NCI-H2171 treated with DMSO at 0.1 percent for 48 hours (cell line): Measurements from ENCODE around the gene EPN1.

Experiments used
- DNase-seq: peaks from one replicate; lab custom pipeline; 2025; lab: John Stamatoyannopoulos, UW

The EPN1 gene

GRCh38 chr19:55646889-55647731 lies 27.9 kb upstream of the EPN1 start:
- DNase-seq = peak; percentile 43

GRCh38 chr19:55647732-55648584 lies 27.1 kb upstream of the EPN1 start, which contains the start of gene CCDC106:
TSS of gene CCDC106 (plus strand) at chr19:55648212. CDS start at chr19:55649047, 835 bp downstream.
- DNase-seq = peak; percentile 82

GRCh38 chr19:55648585-55649267 lies 26.3 kb upstream of the EPN1 start:
- no peak for DNase-seq

- DNase-seq = no peak
Observed at GRCh38 chr19:55649268-55650125, 25.5 kb upstream of the EPN1 start.

GRCh38 chr19:55650126-55650557 lies 24.9 kb upstream of the EPN1 start:
- no peak for DNase-seq

GRCh38 chr19:55650602-55651230 lies 24.3 kb upstream of the EPN1 start:
- DNase-seq = no peak

GRCh38 chr19:55651236-55651635 lies 23.8 kb upstream of the EPN1 start:
- no peak for DNase-seq

- DNase-seq = no peak
Observed at GRCh38 chr19:55652311-55653128, 22.5 kb upstream of the EPN1 start.

GRCh38 chr19:55653651-55654322 lies 21.2 kb upstream of the EPN1 start:
- peak; percentile 99 for DNase-seq

- DNase-seq = peak; percentile 98
Observed at GRCh38 chr19:55654323-55654867, 20.6 kb upstream of the EPN1 start.

GRCh38 chr19:55654868-55655647 lies 20.0 kb upstream of the EPN1 start, which contains the start of gene U2AF2:
TSS of gene U2AF2 (plus strand) at chr19:55655035. CDS start at chr19:55655105, 70 bp downstream.
- DNase-seq = peak; percentile 96

- no peak for DNase-seq
Observed at GRCh38 chr19:55655648-55656040, 19.4 kb upstream of the EPN1 start.

GRCh38 chr19:55656552-55656951 lies 18.5 kb upstream of the EPN1 start:
- no peak for DNase-seq

GRCh38 chr19:55656988-55657747 lies 17.9 kb upstream of the EPN1 start:
- DNase-seq = no peak

GRCh38 chr19:55658846-55659459 lies 16.1 kb upstream of the EPN1 start:
- DNase-seq = no peak

GRCh38 chr19:55659822-55660221 lies 15.2 kb upstream of the EPN1 start:
- DNase-seq = no peak

- DNase-seq = no peak
Observed at GRCh38 chr19:55660404-55660803, 14.6 kb upstream of the EPN1 start.
